Fibroblast of lung (primary cell): ENCODE data around the gene SLAMF1. TPM values are rescaled to one million over a fixed set of nuclear protein-coding genes. Genes with fewer than 3 reads are reported as not detected.

Experiments
- DNase-seq, 2 donors: peaks; one replicate each; pipeline versions ENCODE4 v3.0.0 to v3.0.0-alpha.2; 2010; ENCODE audit warnings: low read depth in 2 of 2
- H2AFZ ChIP-seq: 2 replicates; pipeline ENCODE4 v1.5.1; 2012; ENCODE audit warnings: low read length, control low read depth, inconsistent platforms
- H3K27ac ChIP-seq: 2 replicates; pipeline ENCODE4 v1.5.1; 2011; ENCODE audit warnings: low read length, control low read depth; ENCODE audit not compliant: insufficient read depth
- H3K27me3 ChIP-seq: 2 replicates; pipeline ENCODE4 v1.5.1; 2011; ENCODE audit warnings: mild to moderate bottlenecking, low read length; ENCODE audit not compliant: control insufficient read depth, insufficient read depth
- H3K36me3 ChIP-seq: 2 replicates; pipeline ENCODE4 v1.5.1; 2011; ENCODE audit warnings: low read length; ENCODE audit not compliant: control insufficient read depth, insufficient read depth
- H3K4me1 ChIP-seq: 2 replicates; pipeline ENCODE4 v1.5.1; 2011; ENCODE audit warnings: low read length; ENCODE audit not compliant: control insufficient read depth, insufficient read depth; ENCODE audit errors: extremely low read depth
- H3K4me2 ChIP-seq: 2 replicates; pipeline ENCODE4 v1.5.1; 2011; ENCODE audit warnings: low read length, control low read depth; ENCODE audit not compliant: insufficient read depth; ENCODE audit errors: extremely low read depth
- H3K4me3 ChIP-seq, 4 experiments: fragments of 200-600 bp in 1 of 4; sonication (generic) in 1 of 4; replicated peaks in 1 of 4; 2 replicates each; pipeline ENCODE4 v1.5.1; 2011 to 2016; ENCODE audit warnings: low read length in 4 of 4, low read depth in 3 of 4, mild to moderate bottlenecking in 3 of 4, control low read depth in 2 of 4, inconsistent platforms in 1 of 4, mixed read lengths in 1 of 4; ENCODE audit not compliant: insufficient read depth in 1 of 4; ENCODE audit errors: control extremely low read depth in 1 of 4
- H3K79me2 ChIP-seq: 2 replicates; pipeline ENCODE4 v1.5.1; 2012; ENCODE audit warnings: mild to moderate bottlenecking, low read length, inconsistent platforms; ENCODE audit not compliant: control insufficient read depth, insufficient read depth
- H3K9ac ChIP-seq: 2 replicates; pipeline ENCODE4 v1.5.1; 2011; ENCODE audit warnings: mild to moderate bottlenecking, low read length, control low read depth; ENCODE audit not compliant: insufficient read depth
- H3K9me3 ChIP-seq: 2 replicates; pipeline ENCODE4 v1.5.1; 2012; ENCODE audit warnings: low read depth, low read length; ENCODE audit not compliant: control insufficient read depth, insufficient read depth
- H4K20me1 ChIP-seq: 2 replicates; pipeline ENCODE4 v1.5.1; 2011; ENCODE audit warnings: low read length; ENCODE audit not compliant: control insufficient read depth, insufficient read depth; ENCODE audit errors: extremely low read depth
- CTCF ChIP-seq, 2 donors: IDR thresholded peaks in 1 of 2; conservative IDR thresholded peaks in 1 of 2; 1 replicate in 1 of 2; 2 replicates in 1 of 2; pipeline ENCODE4 v1.5.1; 2011 to 2012; ENCODE audit warnings: low read length in 2 of 2, control low read depth in 1 of 2, inconsistent platforms in 1 of 2, low read depth in 1 of 2, mild to moderate bottlenecking in 1 of 2
- EZH2 ChIP-seq: IDR thresholded peaks from 2 replicates; pipeline ENCODE4 v1.5.1; 2012; ENCODE audit warnings: low read length, control low read depth, mild to moderate bottlenecking; ENCODE audit errors: missing control alignments
- polyA plus RNA-seq, 2 donors: library from polyadenylated mRNA; depleted of rRNA in 1 of 2; stranded (reverse) in 1 of 2; unstranded in 1 of 2; fragments of >200 nt; gene quantifications; 2 replicates each; pipeline ENCODE4 v1.2.1, GENCODE V29; 2011 to 2012; ENCODE audit warnings: missing spikeins in 1 of 2
- total RNA-seq: library from RNA; depleted of rRNA; stranded (reverse); fragments of >200 nt; gene quantifications from 2 replicates; pipeline ENCODE4 v1.2.1, GENCODE V29; 2014

Gene SLAMF1
- total and polyA plus RNA-seq, 2 donors (not counting 1 experiment from before 2014, with no cell fraction given): not detected

- Histone ChIP-seq H3K79me2 (no peaks in the 10 kb centered on the region), H3K4me1 (no peaks in the 10 kb centered on the region), H3K4me3 (no peak overlapping the region), H3K27me3 (no peaks in the 10 kb centered on the region), H4K20me1 (no peaks in the 10 kb centered on the region), H3K9me3 (no peaks in the 10 kb centered on the region), H3K36me3 (no peaks in the 10 kb centered on the region), H3K4me2 (no peak overlapping the region), H2AFZ (no peak overlapping the region), H3K27ac (no peak overlapping the region), H3K9ac (no peak overlapping the region)
- TF ChIP-seq CTCF (conservative IDR thresholded peaks at IDR 0.05 in 1 of 2, IDR thresholded peaks at IDR 0.05 in 1 of 2; ENCODE audit: low read depth in 1 of 2, low read length in 2 of 2) (no peak), EZH2 (no peak)
- DNase-seq: no peak
Measured at GRCh38 chr1:160623227-160623633, 23.6 kb downstream of the SLAMF1 start.

GRCh38 chr1:160622501-160623226 is 24.2 kb downstream of the SLAMF1 start:
- Histone ChIP-seq H2AFZ (no peak overlapping the region), H3K4me2 (no peak overlapping the region), H3K4me1 (no peaks in the 10 kb centered on the region), H3K4me3 (no peak overlapping the region), H3K79me2 (no peaks in the 10 kb centered on the region), H4K20me1 (no peaks in the 10 kb centered on the region), H3K9me3 (no peaks in the 10 kb centered on the region), H3K36me3 (no peaks in the 10 kb centered on the region), H3K27me3 (no peaks in the 10 kb centered on the region), H3K9ac (no peak overlapping the region), H3K27ac (no peak overlapping the region)
- TF ChIP-seq EZH2 (no peak), CTCF (conservative IDR thresholded peaks at IDR 0.05 in 1 of 2, IDR thresholded peaks at IDR 0.05 in 1 of 2; ENCODE audit: low read depth in 1 of 2, low read length in 2 of 2) (no peak)
- no peak for DNase-seq

- H3K4me1 ChIP-seq: no peaks in the 10 kb centered on the region
- H3K27me3 ChIP-seq: no peaks in the 10 kb centered on the region
- no peaks in the 10 kb centered on the region for H4K20me1 ChIP-seq
- H3K9ac ChIP-seq: no peak overlapping the region
- H3K79me2 ChIP-seq: no peaks in the 10 kb centered on the region
- no peak for DNase-seq
- H3K4me2 ChIP-seq: no peak overlapping the region
- H3K36me3 ChIP-seq: no peaks in the 10 kb centered on the region
- no peak overlapping the region for H3K27ac ChIP-seq
- no peak overlapping the region for H3K4me3 ChIP-seq
- H2AFZ ChIP-seq: no peak overlapping the region
- H3K9me3 ChIP-seq: no peaks in the 10 kb centered on the region
- no peak for TF ChIP-seq CTCF (conservative IDR thresholded peaks at IDR 0.05 in 1 of 2, IDR thresholded peaks at IDR 0.05 in 1 of 2; ENCODE audit: low read depth in 1 of 2, low read length in 2 of 2)
- TF ChIP-seq EZH2: no peak
Measured at GRCh38 chr1:160621633-160622413, 25.0 kb downstream of the SLAMF1 start.
